Activated CD4-positive, alpha-beta T cell treated with anti-CD3 and anti-CD28 coated beads for 24 hours (primary cell): ENCODE data around the gene LMBRD2.

Experiments used
- DNase-seq, 2 donors: peaks; one replicate each; pipeline ENCODE4 v3.0.0-alpha.2; 2020; ENCODE audit warnings: low read depth in 2 of 2

The LMBRD2 gene

GRCh38 chr5:36049949-36050348, 101.7 kb downstream of the LMBRD2 start:
- no peak for DNase-seq
